Mammary epithelial cell (primary cell): ENCODE results near the gene PRR11.

Source experiments
- EZH2 ChIP-seq: IDR thresholded peaks from 2 replicates; pipeline ENCODE4 v1.6.1; 2012; ENCODE audit warnings: low read length, inconsistent platforms, borderline replicate concordance
- TF ChIP-seq, protein P1 (sequence below), 2 donors: IDR thresholded peaks in 1 of 2; conservative IDR thresholded peaks in 1 of 2; 2 replicates each; pipeline ENCODE4 v1.5.1; 2011 to 2012; ENCODE audit warnings: inconsistent platforms in 2 of 2, low read length in 2 of 2, mild to moderate bottlenecking in 2 of 2, control low read depth in 1 of 2, low read depth in 1 of 2; ENCODE audit not compliant: insufficient read depth in 1 of 2; ENCODE audit errors: extremely low read depth in 1 of 2

DNA sequence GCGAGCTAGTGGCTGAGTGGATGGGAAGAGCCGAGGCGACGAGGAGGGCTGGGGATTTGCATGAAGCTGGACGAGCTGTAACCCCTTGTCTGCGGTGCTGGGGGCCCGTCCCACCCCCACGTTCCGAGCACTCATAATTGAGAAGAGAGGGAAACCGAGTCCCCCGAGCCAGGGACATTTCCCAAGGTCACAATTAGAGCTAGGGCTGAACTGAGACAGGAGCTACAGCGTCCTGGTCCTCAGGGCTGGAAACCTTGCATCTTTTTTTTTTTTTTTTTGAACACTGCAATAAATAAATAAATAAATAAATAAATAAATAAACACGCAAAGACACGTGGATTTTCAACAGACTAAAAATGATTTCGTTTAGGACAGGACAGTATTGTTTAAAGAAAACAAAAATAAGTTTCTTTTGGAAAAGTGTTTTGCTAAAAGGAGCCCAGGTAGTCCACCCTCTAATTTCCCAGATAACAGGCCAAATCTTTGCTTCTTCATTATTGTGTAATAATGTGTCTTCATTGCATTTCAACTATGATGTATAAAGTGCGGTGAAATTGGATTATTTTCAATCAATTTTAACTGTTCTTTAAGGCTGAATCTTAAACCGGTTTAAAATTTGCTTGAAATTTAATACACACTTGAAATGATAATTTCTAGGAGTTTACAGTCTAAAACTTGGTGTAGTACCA is 65.8 kb downstream of the PRR11 start:
- TF ChIP-seq, protein P1, sequence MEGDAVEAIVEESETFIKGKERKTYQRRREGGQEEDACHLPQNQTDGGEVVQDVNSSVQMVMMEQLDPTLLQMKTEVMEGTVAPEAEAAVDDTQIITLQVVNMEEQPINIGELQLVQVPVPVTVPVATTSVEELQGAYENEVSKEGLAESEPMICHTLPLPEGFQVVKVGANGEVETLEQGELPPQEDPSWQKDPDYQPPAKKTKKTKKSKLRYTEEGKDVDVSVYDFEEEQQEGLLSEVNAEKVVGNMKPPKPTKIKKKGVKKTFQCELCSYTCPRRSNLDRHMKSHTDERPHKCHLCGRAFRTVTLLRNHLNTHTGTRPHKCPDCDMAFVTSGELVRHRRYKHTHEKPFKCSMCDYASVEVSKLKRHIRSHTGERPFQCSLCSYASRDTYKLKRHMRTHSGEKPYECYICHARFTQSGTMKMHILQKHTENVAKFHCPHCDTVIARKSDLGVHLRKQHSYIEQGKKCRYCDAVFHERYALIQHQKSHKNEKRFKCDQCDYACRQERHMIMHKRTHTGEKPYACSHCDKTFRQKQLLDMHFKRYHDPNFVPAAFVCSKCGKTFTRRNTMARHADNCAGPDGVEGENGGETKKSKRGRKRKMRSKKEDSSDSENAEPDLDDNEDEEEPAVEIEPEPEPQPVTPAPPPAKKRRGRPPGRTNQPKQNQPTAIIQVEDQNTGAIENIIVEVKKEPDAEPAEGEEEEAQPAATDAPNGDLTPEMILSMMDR (conservative IDR thresholded peaks at IDR 0.05 in 1 of 2, IDR thresholded peaks at IDR 0.05 in 1 of 2; ENCODE audit: extremely low read depth in 1 of 2, insufficient read depth in 1 of 2, low read depth in 1 of 2, low read length in 2 of 2), result no peak
- TF ChIP-seq EZH2, result no peak
